SK-N-SH (cell line): Measurements from ENCODE around the gene RFPL1.

ENCODE experiments used
- CTCF ChIP-seq: fragments of 200-600 bp; sonication (generic); IDR thresholded peaks from 2 replicates; pipeline ENCODE4 v1.6.1; 2017; ENCODE audit warnings: antibody characterized with exemption, mild to moderate bottlenecking, moderate library complexity
- EZH2phosphoT487 ChIP-seq: fragments of 200-600 bp; sonication (generic); IDR thresholded peaks from 2 replicates; pipeline ENCODE4 v1.6.1; 2017; ENCODE audit warnings: low read depth, mixed run types, mild to moderate bottlenecking, antibody characterized with exemption, moderate library complexity, borderline replicate concordance
- MAX ChIP-seq: IDR thresholded peaks from 2 replicates; pipeline ENCODE4 v1.4.0; 2012; ENCODE audit warnings: low read depth
- POLR2AphosphoS5 ChIP-seq: IDR thresholded peaks from 2 replicates; pipeline ENCODE4 v1.6.1; 2012; ENCODE audit warnings: low read depth, low read length
- RCOR1 ChIP-seq: fragments of 150-350 bp; IDR thresholded peaks from 2 replicates; pipeline ENCODE4 v1.6.1; 2017; ENCODE audit warnings: antibody characterized with exemption, low read length
- REST ChIP-seq: IDR thresholded peaks from 2 replicates; pipeline ENCODE4 v1.6.1; 2012; ENCODE audit warnings: mild to moderate bottlenecking, low read depth, low read length, moderate library complexity
- SMC3 ChIP-seq: IDR thresholded peaks from 2 replicates; pipeline ENCODE4 v1.6.1; 2012; ENCODE audit warnings: low read depth, low read length, improper control_type of control experiment
- TAF1 ChIP-seq: IDR thresholded peaks from 2 replicates; pipeline ENCODE4 v1.6.1; 2012; ENCODE audit warnings: low read depth, mild to moderate bottlenecking, low read length, moderate library complexity, borderline replicate concordance
- USF1 ChIP-seq: IDR thresholded peaks from 2 replicates; pipeline ENCODE4 v1.4.0; 2012; ENCODE audit warnings: low read depth, borderline replicate concordance
- USF2 ChIP-seq: fragments of 150-350 bp; IDR thresholded peaks from 2 replicates; pipeline ENCODE4 v1.6.1; 2017; ENCODE audit warnings: antibody characterized with exemption, low read length, low read depth, borderline replicate concordance
- ZBTB33 ChIP-seq: IDR thresholded peaks from 2 replicates; pipeline ENCODE4 v1.4.0; 2012; ENCODE audit warnings: low read depth, borderline replicate concordance

GRCh38 chr22:29456211-29456671, 17.9 kb downstream of the RFPL1 start:
- no peak for TF ChIP-seq CTCF
- TF ChIP-seq REST = no peak
- no peak for TF ChIP-seq MAX
- no peak for TF ChIP-seq POLR2AphosphoS5
- no peak for TF ChIP-seq RCOR1
- TF ChIP-seq USF1 = no peak
- no peak for TF ChIP-seq EZH2phosphoT487
- TF ChIP-seq ZBTB33 = no peak
- no peak for TF ChIP-seq USF2
- TF ChIP-seq SMC3 = no peak
- TF ChIP-seq TAF1 = no peak
